ENCODE measurements around the gene NR1I2. TPM values are rescaled to one million over a fixed set of nuclear protein-coding genes. Genes with fewer than 3 reads are reported as not detected.

NR1I2 gene
- total RNA-seq, 2 experiments from 2014 or later: 0.10 to 0.26 TPM

Other genes starting within 250 kb of the NR1I2 start
- 10 to 100 TPM; 19.1 to 20.2 TPM for gene CD80, start 222.5 kb upstream of the NR1I2 start, total RNA-seq
- gene ADPRH, start 202.6 kb upstream of the NR1I2 start, total RNA-seq: 1 to 10 TPM; 3.2 to 3.8 TPM
- gene PLA1A, start 184.2 kb upstream of the NR1I2 start, total RNA-seq: not detected
- gene POPDC2, start 121.5 kb upstream of the NR1I2 start, total RNA-seq: 1 to 10 TPM; 3.3 to 4.8 TPM
- 10 to 100 TPM; 62.0 to 71.5 TPM for gene COX17, start 104.7 kb upstream of the NR1I2 start, total RNA-seq
- gene CFAP91, start 79.1 kb upstream of the NR1I2 start, total RNA-seq: not detected

All from activated CD8-positive, alpha-beta T cell treated with anti-CD3 and anti-CD28 coated beads, Interleukin-2, amount 10 ng/mL, durations not matched to agents 7 days and 5 days (primary cell).